HepG2 (cell line): ENCODE measurements around the gene MACROD2. TPM values are rescaled to one million over a fixed set of nuclear protein-coding genes. Genes with fewer than 3 reads are reported as not detected.

Source experiments
- ATAC-seq: fragments of 200-7000 bp; cut with Tn5 transposase; 3 replicates; pipeline ENCODE4 v1.9.1; 2020; ENCODE audit warnings: mild to moderate bottlenecking, moderate library complexity
- BruUV-seq: library from RNA; stranded (reverse); fragments of 400-500 nt; replicated peaks from 2 replicates; lab custom pipeline; 2021; lab: Mats Ljungman, UMichigan
- CTCF ChIA-PET: fragments of 300-600 bp; formaldehyde crosslinking; extraction: SDS; loops from one replicate; lab custom pipeline; 2021; ENCODE audit warnings: low total read pairs, inconsistent platforms, low intra/inter-chr PET ratio; lab: Yijun Ruan, JAX
- POLR2A ChIA-PET: fragments of 350-600 bp; sonication (Branson Sonifier 250); formaldehyde crosslinking; loops from one replicate; lab custom pipeline; 2020; ENCODE audit warnings: antibody characterized with exemption, inconsistent platforms; lab: Yijun Ruan, JAX
- DNase-seq: peaks from one replicate; pipeline ENCODE4 v3.0.0-alpha.2; 2015; ENCODE audit warnings: low spot score
- FAIRE-seq: peaks from 3 replicates; lab custom pipeline; 2011; peaks lifted over from hg19 to GRCh38; lab: Jason Lieb, UNC
- H2AFZ ChIP-seq: one replicate; pipeline ENCODE4 v1.6.1; 2011; ENCODE audit warnings: low read length, inconsistent platforms
- H3K27ac ChIP-seq: fragments of 300-600 bp; 3 replicates; pipeline ENCODE4 v1.8.0; 2011; ENCODE audit warnings: mixed run types, mild to moderate bottlenecking, mixed read lengths, low read length, inconsistent platforms; ENCODE audit not compliant: insufficient read depth; ENCODE audit errors: extremely low read length
- H3K27me3 ChIP-seq, 2 experiments: fragments of 200-600 bp in 1 of 2; 2 replicates in 1 of 2; 3 replicates in 1 of 2; pipeline versions ENCODE4 v1.6.0 to v1.8.0; 2011; ENCODE audit warnings: low read length in 2 of 2, mild to moderate bottlenecking in 2 of 2, moderate library complexity in 2 of 2, inconsistent platforms in 1 of 2; ENCODE audit not compliant: insufficient read depth in 2 of 2, control insufficient read depth in 1 of 2
- H3K36me3 ChIP-seq, 2 experiments: fragments of 200-600 bp in 1 of 2; replicated peaks in 1 of 2; 2 replicates in 1 of 2; 3 replicates in 1 of 2; pipeline versions ENCODE4 v1.5.1 to v1.8.0; 2011; ENCODE audit warnings: low read length in 2 of 2, inconsistent platforms in 1 of 2; ENCODE audit not compliant: insufficient read depth in 2 of 2, control insufficient read depth in 1 of 2
- H3K4me1 ChIP-seq: 2 replicates; pipeline ENCODE4 v1.5.1; 2012; ENCODE audit warnings: low read length, inconsistent platforms; ENCODE audit not compliant: insufficient read depth
- H3K4me2 ChIP-seq: 2 replicates; pipeline ENCODE4 v1.6.0; 2011; ENCODE audit warnings: low read depth, low read length, inconsistent platforms
- H3K4me3 ChIP-seq, 3 experiments: fragments of 200-600 bp in 1 of 3; sonication (generic), shearing (Covaris generic) in 1 of 3; replicated peaks in 1 of 3; 2 replicates each; pipeline ENCODE4 v1.5.1; 2011 to 2016; ENCODE audit warnings: low read length in 3 of 3, inconsistent platforms in 2 of 3, low read depth in 2 of 3, mild to moderate bottlenecking in 2 of 3, control low read depth in 1 of 3, mixed read lengths in 1 of 3; ENCODE audit not compliant: insufficient read depth in 1 of 3
- H3K79me2 ChIP-seq: one replicate; pipeline ENCODE4 v1.6.1; 2011; ENCODE audit warnings: low read length, inconsistent platforms; ENCODE audit not compliant: insufficient read depth
- H3K9ac ChIP-seq: 2 replicates; pipeline ENCODE4 v1.6.0; 2011; ENCODE audit warnings: mild to moderate bottlenecking, low read depth, low read length, inconsistent platforms; ENCODE audit not compliant: insufficient read depth
- H3K9me3 ChIP-seq: 2 replicates; pipeline ENCODE4 v1.5.1; 2012; ENCODE audit warnings: mild to moderate bottlenecking, low read length
- H4K20me1 ChIP-seq: 2 replicates; pipeline ENCODE4 v1.6.0; 2011; ENCODE audit warnings: inconsistent platforms, mild to moderate bottlenecking, low read length, moderate library complexity; ENCODE audit not compliant: insufficient read depth
- FOXP4 ChIP-seq: sonication (generic); formaldehyde crosslinking; IDR thresholded peaks from 2 replicates; pipeline ENCODE4 v1.4.0; 2020; ENCODE audit warnings: missing genetic modification reagents
- IKZF4 ChIP-seq: sonication (generic); formaldehyde crosslinking; IDR thresholded peaks from 2 replicates; pipeline ENCODE4 v1.5.1; 2020; ENCODE audit warnings: borderline replicate concordance, mild to moderate bottlenecking, low read depth, missing genetic modification reagents; ENCODE audit errors: not compliant biosample characterization
- POGZ ChIP-seq: sonication (generic); formaldehyde crosslinking; IDR thresholded peaks from 2 replicates; pipeline ENCODE4 v1.4.0; 2020; ENCODE audit warnings: mild to moderate bottlenecking, missing genetic modification reagents
- SSRP1 ChIP-seq: IDR thresholded peaks from 2 replicates; pipeline ENCODE4 v1.6.1; 2016; ENCODE audit warnings: control low read depth
- ZNF20 ChIP-seq: sonication (generic); formaldehyde crosslinking; IDR thresholded peaks from 2 replicates; pipeline ENCODE4 v1.4.0; 2020; ENCODE audit warnings: mild to moderate bottlenecking, moderate library complexity, missing genetic modification reagents
- ZNF263 ChIP-seq: sonication (generic); formaldehyde crosslinking; IDR thresholded peaks from 2 replicates; pipeline ENCODE4 v1.4.0; 2020; ENCODE audit warnings: missing genetic modification reagents
- ZNF597 ChIP-seq: sonication (generic); formaldehyde crosslinking; IDR thresholded peaks from 2 replicates; pipeline ENCODE4 v1.5.0; 2020; ENCODE audit warnings: missing genetic modification reagents
- ZNF883 ChIP-seq: sonication (generic); formaldehyde crosslinking; IDR thresholded peaks from 2 replicates; pipeline ENCODE4 v1.5.1; 2020; ENCODE audit warnings: mild to moderate bottlenecking, missing genetic modification reagents; ENCODE audit errors: not compliant biosample characterization
- WGBS: methylation state at CpG from one replicate; pipeline ENCODE4 v1.1.6; 2017; ENCODE audit warnings: low lambda C conversion rate; 5-methylcytosine and 5-hydroxymethylcytosine counted together
- in situ Hi-C: cut with HindIII; loops from 2 replicates; pipeline ENCODE4 v1.10.0; 2017; ENCODE audit warnings: low pct_unique_long_range_greater_than_20kb; ENCODE audit not compliant: extremely low pct_ligation_motif_present
- intact Hi-C: fragments of 100-400 bp; cut with micrococcal nuclease; formaldehyde crosslinking; loops from one replicate; pipeline ENCODE4 v1.10.0; 2022; ENCODE audit not compliant: unreplicated experiment
- polyA plus RNA-seq, 8 experiments: library from polyadenylated mRNA; depleted of rRNA in 3 of 8; stranded (reverse) in 7 of 8; unstranded in 1 of 8; fragments of >200 nt; fragmentation: Illumina TruSeq in 4 of 8; extraction: Trizol in 4 of 8; gene quantifications; 2 replicates each; pipeline versions ENCODE4 v1.2.1 to v1.2.3, GENCODE V29; 2011 to 2016; ENCODE audit warnings: low read depth in 4 of 8, missing spikeins in 1 of 8, mixed read lengths in 1 of 8; ENCODE audit not compliant: insufficient read depth in 1 of 8
- total RNA-seq, 5 experiments: library from RNA; depleted of rRNA; stranded (reverse); fragments of >200 nt; fragmentation: Illumina TruSeq; extraction: Trizol; gene quantifications; 2 replicates each; pipeline ENCODE4 v1.2.3, GENCODE V29; 2016; ENCODE audit warnings: low read depth in 1 of 5
- TF ChIP-seq, protein P1 (sequence below): sonication (generic); formaldehyde crosslinking; IDR thresholded peaks from 2 replicates; pipeline ENCODE4 v1.5.0; 2020; ENCODE audit warnings: missing genetic modification reagents, mild to moderate bottlenecking, borderline replicate concordance

MACROD2 gene
- total and polyA plus RNA-seq, 2 of the 13 experiments (the other 11 are each of a cell fraction or from before 2014, with no cell fraction given), result 0.13 to 0.51 TPM

DNA sequence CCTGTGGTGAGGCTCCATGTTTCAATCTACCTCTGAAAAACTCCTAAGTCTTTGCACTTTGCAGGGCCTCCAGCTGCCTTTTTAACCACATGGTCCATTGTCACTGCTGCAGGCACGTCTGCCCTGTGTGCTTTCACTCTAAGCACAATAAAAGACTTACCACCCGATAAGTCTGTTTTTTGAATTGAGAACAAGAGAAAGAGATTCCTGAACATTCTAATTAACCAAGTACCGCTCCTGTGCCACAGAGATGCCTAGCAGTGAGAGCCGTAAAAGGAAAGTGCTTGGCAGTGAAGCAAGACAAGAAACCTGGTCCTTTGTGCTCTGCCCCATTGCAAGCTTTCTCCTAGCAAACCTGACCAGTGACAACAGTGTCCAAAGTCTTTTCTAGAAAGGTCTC lies 829.7 kb downstream of the MACROD2 start:
- TF ChIP-seq FOXP4 (no peak), ZNF597 (no peak), ZNF263 (CRISPR knock-in tag) (no peak), ZNF883 (CRISPR knock-in tag) (no peak), SSRP1 (no peak), ZNF20 (no peak), POGZ (no peak), IKZF4 (CRISPR knock-in tag) (no peak)
- TF ChIP-seq, protein P1, sequence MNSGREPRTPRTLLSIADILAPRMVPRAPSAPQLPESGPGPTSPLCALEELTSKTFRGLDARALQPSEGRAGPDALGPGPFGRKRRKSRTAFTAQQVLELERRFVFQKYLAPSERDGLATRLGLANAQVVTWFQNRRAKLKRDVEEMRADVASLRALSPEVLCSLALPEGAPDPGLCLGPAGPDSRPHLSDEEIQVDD, result no peak
- Histone ChIP-seq H4K20me1 (no peaks in the 10 kb centered on the region), H2AFZ (no peak overlapping the region), H3K4me1 (no peaks in the 10 kb centered on the region), H3K9ac (no peak overlapping the region), H3K27me3 (no peaks in the 10 kb centered on the region), H3K4me2 (no peak overlapping the region; the same call in 1 of the 2 replicates), H3K4me3 (no peak overlapping the region), H3K36me3 (no peaks in the 10 kb centered on the region), H3K27ac (no peak overlapping the region), H3K9me3 (no peaks in the 10 kb centered on the region), H3K79me2 (no peaks in the 10 kb centered on the region)
- POLR2A ChIA-PET, result no interaction called here
- CTCF ChIA-PET, result no interaction called here
- intact Hi-C loops (no loop called here), in situ Hi-C loops (no loop called here)
- DNase-seq (no peak), FAIRE-seq (no peak), ATAC-seq (no peak)
- no TSS peak for BruUV-seq
- 30% methylated on average over 4 of the region's 4 CpGs for WGBS
